ENCODE data around the gene PTPRG. TPM values are rescaled to one million over a fixed set of nuclear protein-coding genes. Genes with fewer than 3 reads are reported as not detected.

PTPRG gene
- total RNA-seq, 1 experiment from 2014 or later: 0.74 TPM

DNA sequence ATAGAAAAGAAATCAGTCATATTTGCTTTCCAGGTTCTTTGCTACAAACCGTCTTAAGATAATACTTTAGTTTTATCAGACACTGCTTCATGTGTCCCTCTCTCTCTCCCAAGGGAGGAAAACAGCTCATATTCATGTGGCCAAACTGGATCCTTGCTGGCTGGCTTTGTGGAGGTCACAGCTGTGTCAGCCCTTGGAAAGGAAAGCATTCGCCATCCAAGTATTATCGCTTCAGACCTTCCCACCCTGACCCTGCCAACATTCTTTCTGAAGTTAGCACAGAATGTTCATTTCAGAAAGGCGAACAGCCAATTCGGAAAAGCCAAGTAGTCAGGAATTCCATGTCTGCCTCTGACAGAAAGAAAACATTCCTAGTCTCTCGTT lies 598.3 kb downstream of the PTPRG start:
- CTCF ChIA-PET: no interaction called here
- no peak overlapping the region for H3K4me3 ChIP-seq (ENCODE audit: low read depth in 2 of 2, low read length in 2 of 2)
- no peak for TF ChIP-seq SIN3A (IDR thresholded peaks at IDR 0.05; ENCODE audit: borderline replicate concordance, insufficient read depth, low read depth, low read length)
- TF ChIP-seq, protein P1, sequence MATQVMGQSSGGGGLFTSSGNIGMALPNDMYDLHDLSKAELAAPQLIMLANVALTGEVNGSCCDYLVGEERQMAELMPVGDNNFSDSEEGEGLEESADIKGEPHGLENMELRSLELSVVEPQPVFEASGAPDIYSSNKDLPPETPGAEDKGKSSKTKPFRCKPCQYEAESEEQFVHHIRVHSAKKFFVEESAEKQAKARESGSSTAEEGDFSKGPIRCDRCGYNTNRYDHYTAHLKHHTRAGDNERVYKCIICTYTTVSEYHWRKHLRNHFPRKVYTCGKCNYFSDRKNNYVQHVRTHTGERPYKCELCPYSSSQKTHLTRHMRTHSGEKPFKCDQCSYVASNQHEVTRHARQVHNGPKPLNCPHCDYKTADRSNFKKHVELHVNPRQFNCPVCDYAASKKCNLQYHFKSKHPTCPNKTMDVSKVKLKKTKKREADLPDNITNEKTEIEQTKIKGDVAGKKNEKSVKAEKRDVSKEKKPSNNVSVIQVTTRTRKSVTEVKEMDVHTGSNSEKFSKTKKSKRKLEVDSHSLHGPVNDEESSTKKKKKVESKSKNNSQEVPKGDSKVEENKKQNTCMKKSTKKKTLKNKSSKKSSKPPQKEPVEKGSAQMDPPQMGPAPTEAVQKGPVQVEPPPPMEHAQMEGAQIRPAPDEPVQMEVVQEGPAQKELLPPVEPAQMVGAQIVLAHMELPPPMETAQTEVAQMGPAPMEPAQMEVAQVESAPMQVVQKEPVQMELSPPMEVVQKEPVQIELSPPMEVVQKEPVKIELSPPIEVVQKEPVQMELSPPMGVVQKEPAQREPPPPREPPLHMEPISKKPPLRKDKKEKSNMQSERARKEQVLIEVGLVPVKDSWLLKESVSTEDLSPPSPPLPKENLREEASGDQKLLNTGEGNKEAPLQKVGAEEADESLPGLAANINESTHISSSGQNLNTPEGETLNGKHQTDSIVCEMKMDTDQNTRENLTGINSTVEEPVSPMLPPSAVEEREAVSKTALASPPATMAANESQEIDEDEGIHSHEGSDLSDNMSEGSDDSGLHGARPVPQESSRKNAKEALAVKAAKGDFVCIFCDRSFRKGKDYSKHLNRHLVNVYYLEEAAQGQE (IDR thresholded peaks at IDR 0.05; ENCODE audit: insufficient read depth in 1 of 2, low read depth in 2 of 2, low read length in 1 of 2): no peak
- TF ChIP-seq POLR2AphosphoS5 (IDR thresholded peaks at IDR 0.05; ENCODE audit: low read depth, low read length): no peak
- TF ChIP-seq TCF7L2 (IDR thresholded peaks at IDR 0.05; ENCODE audit: low read depth, low read length): no peak
- TF ChIP-seq, protein P2, sequence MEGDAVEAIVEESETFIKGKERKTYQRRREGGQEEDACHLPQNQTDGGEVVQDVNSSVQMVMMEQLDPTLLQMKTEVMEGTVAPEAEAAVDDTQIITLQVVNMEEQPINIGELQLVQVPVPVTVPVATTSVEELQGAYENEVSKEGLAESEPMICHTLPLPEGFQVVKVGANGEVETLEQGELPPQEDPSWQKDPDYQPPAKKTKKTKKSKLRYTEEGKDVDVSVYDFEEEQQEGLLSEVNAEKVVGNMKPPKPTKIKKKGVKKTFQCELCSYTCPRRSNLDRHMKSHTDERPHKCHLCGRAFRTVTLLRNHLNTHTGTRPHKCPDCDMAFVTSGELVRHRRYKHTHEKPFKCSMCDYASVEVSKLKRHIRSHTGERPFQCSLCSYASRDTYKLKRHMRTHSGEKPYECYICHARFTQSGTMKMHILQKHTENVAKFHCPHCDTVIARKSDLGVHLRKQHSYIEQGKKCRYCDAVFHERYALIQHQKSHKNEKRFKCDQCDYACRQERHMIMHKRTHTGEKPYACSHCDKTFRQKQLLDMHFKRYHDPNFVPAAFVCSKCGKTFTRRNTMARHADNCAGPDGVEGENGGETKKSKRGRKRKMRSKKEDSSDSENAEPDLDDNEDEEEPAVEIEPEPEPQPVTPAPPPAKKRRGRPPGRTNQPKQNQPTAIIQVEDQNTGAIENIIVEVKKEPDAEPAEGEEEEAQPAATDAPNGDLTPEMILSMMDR (IDR thresholded peaks at IDR 0.05): no peak
- no peaks in the 10 kb centered on the region for H3K9me3 ChIP-seq (ENCODE audit: control insufficient read depth, insufficient read depth, low read depth, low read length)
- no peaks in the 10 kb centered on the region for H3K4me1 ChIP-seq (ENCODE audit: control insufficient read depth, insufficient read depth, low read length)
- DNase-seq (ENCODE audit: low read depth, low spot score) (no peak), ATAC-seq (no peak)
- intact Hi-C loops (cut with micrococcal nuclease; ENCODE audit: unreplicated experiment) (no loop called here), in situ Hi-C loops (cut with HindIII; ENCODE audit: low pct_unique_long_range_greater_than_20kb, low sequenced_read_pairs) (no loop called here)
- H3K27me3 ChIP-seq (ENCODE audit: control insufficient read depth, insufficient read depth, low read length): no peaks in the 10 kb centered on the region
- POLR2A ChIA-PET: no interaction called here
- H3K27ac ChIP-seq (ENCODE audit: low read length): no peak overlapping the region
- H3K36me3 ChIP-seq (ENCODE audit: control insufficient read depth, insufficient read depth, low read length): no peaks in the 10 kb centered on the region
- no TSS peak for BruUV-seq (replicated peaks)

DNA sequence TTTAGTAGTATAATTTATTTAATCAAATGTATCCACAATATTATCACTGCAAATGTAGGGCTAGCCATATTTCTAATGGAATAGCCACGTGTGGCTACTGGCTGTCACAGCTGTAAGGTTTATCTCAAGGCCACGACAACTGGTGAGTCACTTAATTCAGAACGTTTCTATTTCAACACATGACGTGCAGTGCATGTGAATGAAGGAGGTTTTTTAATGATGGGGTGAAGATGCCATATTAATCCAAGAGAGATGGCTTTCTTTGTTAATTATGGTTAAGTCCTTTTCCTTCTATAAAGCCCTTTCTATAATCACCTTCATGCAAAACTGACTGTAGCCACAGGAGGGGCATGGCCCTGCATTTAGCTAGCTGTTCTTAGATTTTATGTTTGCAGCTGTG lies 600.0 kb downstream of the PTPRG start:
- H3K4me3 ChIP-seq (ENCODE audit: low read depth in 2 of 2, low read length in 2 of 2): no peak overlapping the region
- no peak overlapping the region for H3K27ac ChIP-seq (ENCODE audit: low read length)
- ATAC-seq: no peak
- BruUV-seq (replicated peaks): no TSS peak
- no peaks in the 10 kb centered on the region for H3K9me3 ChIP-seq (ENCODE audit: control insufficient read depth, insufficient read depth, low read depth, low read length)
- no peak for DNase-seq (ENCODE audit: low read depth, low spot score)
- ChIA-PET CTCF (no interaction called here), POLR2A (no interaction called here)
- in situ Hi-C loops (cut with HindIII; ENCODE audit: low pct_unique_long_range_greater_than_20kb, low sequenced_read_pairs) (no loop called here), intact Hi-C loops (cut with micrococcal nuclease; ENCODE audit: unreplicated experiment) (no loop called here)
- TF ChIP-seq, protein P2 (IDR thresholded peaks at IDR 0.05): no peak
- TF ChIP-seq POLR2AphosphoS5 (IDR thresholded peaks at IDR 0.05; ENCODE audit: low read depth, low read length) (no peak), SIN3A (IDR thresholded peaks at IDR 0.05; ENCODE audit: borderline replicate concordance, insufficient read depth, low read depth, low read length) (no peak), TCF7L2 (IDR thresholded peaks at IDR 0.05; ENCODE audit: low read depth, low read length) (no peak)
- TF ChIP-seq, protein P1 (IDR thresholded peaks at IDR 0.05; ENCODE audit: insufficient read depth in 1 of 2, low read depth in 2 of 2, low read length in 1 of 2): no peak
- no peaks in the 10 kb centered on the region for H3K36me3 ChIP-seq (ENCODE audit: control insufficient read depth, insufficient read depth, low read length)
- H3K27me3 ChIP-seq (ENCODE audit: control insufficient read depth, insufficient read depth, low read length): no peaks in the 10 kb centered on the region
- H3K4me1 ChIP-seq (ENCODE audit: control insufficient read depth, insufficient read depth, low read length): no peaks in the 10 kb centered on the region

Measured in Panc1 (cell line).